SK-N-DZ (cell line): ENCODE results near the gene PLEKHM3. TPM values are rescaled to one million over a fixed set of nuclear protein-coding genes. Genes with fewer than 3 reads are reported as not detected.

Experiments
- DNase-seq: peaks from one replicate; pipeline ENCODE4 v3.0.0-alpha.2; 2015; ENCODE audit warnings: low spot score
- polyA plus RNA-seq, 2 experiments: library from polyadenylated mRNA; depleted of rRNA; stranded (reverse); fragments of >200 nt; gene quantifications; 2 replicates each; pipeline ENCODE4 v1.2.3, GENCODE V29; 2014

The PLEKHM3 gene
- polyA plus RNA-seq (2014; cell fraction: cytosol; rRNA removed), result 6.6 and 6.9 TPM in 2 replicates
- 3.1 and 5.9 TPM in 2 replicates for polyA plus RNA-seq (2014; cell fraction: nucleus; rRNA removed)

DNA sequence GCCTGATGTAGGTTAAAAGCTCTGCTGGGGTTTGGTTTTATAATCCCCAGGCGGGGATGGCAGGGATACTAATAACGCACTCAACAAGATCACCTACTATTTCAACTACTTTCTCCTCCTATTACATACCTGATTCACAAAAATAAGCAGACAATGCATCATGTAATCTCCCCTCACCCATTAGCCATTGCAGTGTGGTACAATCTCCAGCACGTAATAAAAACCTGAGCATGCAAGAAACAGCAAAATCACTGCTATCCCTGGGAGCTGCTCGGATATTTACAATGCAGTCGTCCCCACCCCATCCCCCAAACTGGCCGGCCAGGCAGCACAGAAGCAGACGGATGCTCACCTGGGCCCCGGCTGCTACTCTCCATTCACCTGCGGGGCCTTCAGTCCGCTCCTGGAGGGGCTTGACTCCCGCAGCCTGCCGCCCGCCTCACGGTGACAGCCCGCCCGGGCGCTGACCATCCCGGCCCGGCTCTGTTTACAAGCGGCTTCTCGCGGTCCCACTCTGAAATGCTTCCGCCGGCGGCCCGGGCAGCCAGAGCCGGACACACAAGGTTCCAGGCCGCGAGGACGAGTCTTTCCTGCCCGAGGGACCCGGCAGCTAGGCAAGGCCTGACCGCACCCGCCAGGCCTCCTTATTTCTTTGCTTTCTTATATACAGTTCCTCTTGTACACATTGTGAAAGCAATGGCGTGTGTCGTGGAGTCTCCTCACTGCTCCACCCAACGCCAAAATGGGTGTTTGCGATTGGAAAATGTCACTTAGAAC is at the start of gene PLEKHM3:
TSS of gene PLEKHM3 (minus strand) at position 491 of the 777 bp plus-strand sequence. CDS start 23,888 bp downstream, outside the sequence.
- peak; percentile 84 for DNase-seq

DNA sequence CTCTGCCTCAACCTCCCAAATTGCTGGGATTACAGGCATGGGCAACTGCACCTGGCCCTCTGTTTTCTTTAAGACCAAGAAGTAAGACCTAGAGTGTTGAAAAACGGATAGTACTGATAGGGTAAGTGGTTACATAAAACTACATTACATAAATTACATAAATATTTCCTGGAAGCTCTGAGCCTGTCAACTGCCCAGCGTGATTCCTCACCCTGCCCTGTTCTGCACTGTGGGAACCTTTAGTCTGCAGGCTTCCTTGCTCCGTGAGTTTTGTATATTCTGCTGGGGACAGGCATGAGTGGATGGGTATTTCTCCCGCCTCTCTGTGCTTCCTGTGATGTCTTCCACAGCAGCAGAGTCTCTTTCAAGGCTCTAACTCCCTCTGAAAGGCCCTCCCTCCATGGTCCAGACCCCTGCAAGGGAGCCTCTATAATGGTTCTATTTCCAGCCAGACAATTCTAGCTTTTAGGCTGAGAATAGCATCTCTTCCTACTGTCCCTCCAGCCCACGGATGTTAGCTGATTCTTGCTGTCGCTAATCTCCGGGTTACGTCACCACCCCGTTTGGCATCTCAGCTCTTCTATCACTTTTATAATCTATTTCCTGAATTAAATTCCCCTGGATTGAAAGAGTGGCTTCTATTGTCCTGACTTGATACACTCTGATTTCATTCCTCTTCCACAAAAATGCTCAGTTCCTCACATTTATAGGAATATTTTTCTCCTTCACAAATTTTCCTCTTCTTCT is 49.5 kb upstream of the PLEKHM3 start:
- no peak for DNase-seq

- peak; percentile 71 for DNase-seq
These were observed 47.0 kb upstream of the PLEKHM3 start for GRCh38 chr2:208072250-208072892.

DNA sequence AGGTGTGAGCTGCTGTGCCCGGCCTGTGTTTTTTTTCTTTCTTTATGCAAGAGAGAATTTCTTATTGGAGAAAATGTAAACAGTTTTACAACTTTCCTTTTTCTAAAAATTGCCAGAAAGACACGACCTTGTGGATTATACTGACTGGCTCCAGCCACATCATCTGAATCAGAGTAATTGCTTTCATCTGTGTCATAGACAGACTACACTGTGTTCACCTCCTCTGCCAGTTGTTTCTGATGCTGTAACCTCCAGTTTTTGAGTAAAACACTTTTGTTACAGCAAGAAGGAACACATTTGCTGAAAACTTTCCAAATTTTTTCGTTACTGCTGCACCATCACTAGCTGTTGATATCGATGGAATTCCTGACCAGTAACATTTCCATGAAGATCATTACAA is 43.9 kb upstream of the PLEKHM3 start:
- DNase-seq, result no peak

GRCh38 chr2:208066016-208066415 is 40.7 kb upstream of the PLEKHM3 start:
- no peak for DNase-seq

DNA sequence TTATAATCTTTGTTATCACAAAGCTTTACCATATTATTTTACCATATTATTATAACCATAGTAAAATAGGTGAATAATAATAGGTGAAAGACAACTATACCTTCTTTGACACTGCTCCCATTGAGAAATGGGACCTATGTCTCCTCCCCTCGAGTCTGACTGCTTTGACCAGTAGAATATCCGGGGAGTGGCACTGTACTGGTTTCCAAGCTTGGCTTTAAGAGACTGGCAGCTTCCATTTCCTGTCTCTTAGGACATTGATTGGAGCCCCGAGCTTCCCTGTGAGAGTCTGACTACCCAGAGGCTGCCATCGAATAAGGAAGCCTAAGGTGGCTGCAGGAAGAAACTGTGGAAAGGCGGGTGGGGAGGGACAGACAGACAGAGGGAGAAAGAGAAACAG is 40.1 kb upstream of the PLEKHM3 start:
- DNase-seq, result no peak

DNA sequence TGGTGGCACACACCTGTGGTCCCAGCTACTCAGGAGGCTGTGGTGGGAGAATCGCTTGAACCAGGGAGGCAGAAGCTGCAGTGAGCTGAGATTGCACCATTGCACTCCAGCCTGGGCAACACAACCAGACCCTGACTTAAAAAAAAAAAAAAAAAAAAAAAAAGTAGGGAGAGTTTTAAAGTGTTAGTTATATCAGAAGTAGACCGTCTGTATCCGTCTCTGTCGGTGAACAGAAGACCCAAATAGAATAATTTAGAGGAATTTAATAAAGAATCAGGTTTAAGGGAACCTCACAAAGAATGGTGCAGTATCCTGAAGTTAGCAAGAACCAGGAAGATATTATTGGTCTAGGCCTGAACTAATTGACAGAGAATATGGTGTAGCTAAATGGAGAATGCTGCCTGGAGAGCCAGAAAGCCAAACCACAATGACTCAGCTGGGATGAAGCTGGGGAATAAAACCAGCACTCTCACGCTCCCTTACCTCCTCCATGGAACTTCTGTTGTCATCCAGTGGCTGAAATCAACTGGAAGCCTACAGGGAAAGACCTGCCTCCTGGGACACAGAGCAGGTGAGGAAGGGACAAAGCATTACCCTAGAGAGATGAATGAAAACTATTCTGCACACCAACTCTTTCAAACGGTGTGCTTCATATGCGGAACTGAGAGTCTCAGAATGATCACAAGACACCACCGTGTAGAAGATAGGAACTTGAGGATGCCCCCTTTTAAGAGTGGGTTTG is 39.1 kb upstream of the PLEKHM3 start:
- DNase-seq, result no peak

- DNase-seq, result no peak
These were observed 37.6 kb upstream of the PLEKHM3 start for GRCh38 chr2:208062961-208063360.

- peak; percentile 62 for DNase-seq
These were observed 36.8 kb upstream of the PLEKHM3 start for GRCh38 chr2:208062113-208062512.

GRCh38 chr2:208057108-208057507 is 31.8 kb upstream of the PLEKHM3 start:
- no peak for DNase-seq

- no peak for DNase-seq
These were observed 24.1 kb upstream of the PLEKHM3 start for GRCh38 chr2:208049441-208049840.

DNA sequence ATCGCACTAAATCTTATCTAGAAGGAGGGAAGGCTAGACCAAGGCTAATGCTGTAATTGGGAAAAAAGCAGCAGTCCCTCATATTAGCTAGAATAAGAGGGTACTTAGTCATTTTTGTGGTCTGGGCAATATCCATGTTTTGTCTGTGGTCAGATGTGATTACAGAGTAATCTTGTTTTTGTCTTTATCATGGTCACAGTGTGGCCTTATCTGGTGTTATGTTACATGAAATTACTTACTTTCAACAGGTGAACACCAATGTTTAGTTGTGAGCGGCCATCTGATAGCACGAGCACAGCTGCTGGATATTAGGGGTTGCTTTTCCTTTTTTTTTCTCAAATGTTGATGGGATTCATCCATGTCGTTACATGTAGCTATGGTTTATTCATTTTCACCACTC is 23.7 kb upstream of the PLEKHM3 start:
- DNase-seq, result peak; percentile 92

DNA sequence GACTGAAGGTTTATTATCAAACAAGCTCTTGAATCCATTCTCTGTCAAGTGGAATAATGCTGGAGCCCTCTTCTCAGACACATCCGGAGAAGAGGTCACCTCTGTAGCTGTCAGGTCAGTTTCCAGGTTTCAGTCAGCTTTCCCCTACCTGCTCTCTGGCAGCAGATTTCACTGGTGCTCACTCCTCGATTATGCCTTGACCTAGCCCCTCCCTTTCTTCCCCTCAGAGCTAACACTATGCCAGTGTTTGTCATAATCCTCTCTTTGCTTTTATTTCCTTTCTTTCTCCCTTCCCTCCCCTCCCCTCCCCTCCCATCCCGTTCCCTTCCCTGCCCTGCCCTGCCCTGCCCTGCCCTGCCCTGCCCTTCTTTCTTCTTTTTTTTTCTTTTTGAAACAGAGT is 22.5 kb upstream of the PLEKHM3 start:
- no peak for DNase-seq

- no peak for DNase-seq
These were observed 21.4 kb upstream of the PLEKHM3 start for GRCh38 chr2:208046686-208047085.

DNA sequence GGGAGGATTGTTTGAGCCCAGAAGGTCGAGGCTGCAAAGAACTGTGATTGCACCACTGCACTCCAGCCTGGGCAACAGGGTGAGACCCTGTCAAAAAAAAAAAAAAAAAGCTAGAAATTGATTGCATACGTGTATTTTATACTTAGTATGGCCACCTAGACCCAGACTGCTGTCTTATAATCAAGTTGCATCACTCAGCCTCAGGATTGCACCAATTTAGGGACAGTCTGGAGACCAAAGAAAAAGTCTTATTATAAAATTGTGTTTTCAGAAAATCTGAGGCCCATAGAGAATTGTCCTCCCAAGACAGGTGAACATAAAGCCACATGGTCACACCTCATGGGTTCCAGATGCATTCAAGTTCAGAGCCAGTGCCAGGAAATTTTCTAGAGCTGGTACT is 17.1 kb upstream of the PLEKHM3 start:
- DNase-seq, result no peak

GRCh38 chr2:208042041-208042440 is 16.7 kb upstream of the PLEKHM3 start:
- DNase-seq, result no peak

GRCh38 chr2:208040199-208041171 is 15.2 kb upstream of the PLEKHM3 start:
- peak; percentile 69 for DNase-seq

GRCh38 chr2:208039376-208040110 is 14.2 kb upstream of the PLEKHM3 start:
- DNase-seq, result no peak
